GM21528 (cell line): ENCODE results near the gene CAMK1D.

Source experiments
- ATAC-seq: cut with Tn5 transposase; IDR thresholded peaks from one replicate; pipeline ENCODE4 v1.9.1; 2021; ENCODE audit warnings: mild to moderate bottlenecking, moderate library complexity; ENCODE audit not compliant: unreplicated experiment, low FRiP score

CAMK1D gene

GRCh38 chr10:12637649-12638048 lies 288.3 kb downstream of the CAMK1D start:
- no peak for ATAC-seq

GRCh38 chr10:12638103-12638502 lies 288.8 kb downstream of the CAMK1D start:
- ATAC-seq = no peak

GRCh38 chr10:12638781-12639180 lies 289.4 kb downstream of the CAMK1D start:
- ATAC-seq = no peak

- no peak for ATAC-seq
Observed at GRCh38 chr10:12639996-12640944, 290.9 kb downstream of the CAMK1D start.

- ATAC-seq = no peak
Observed at GRCh38 chr10:12642036-12642435, 292.7 kb downstream of the CAMK1D start.

- no peak for ATAC-seq
Observed at GRCh38 chr10:12643279-12643678, 293.9 kb downstream of the CAMK1D start.

GRCh38 chr10:12644380-12645144 lies 295.2 kb downstream of the CAMK1D start:
- ATAC-seq = no peak

- no peak for ATAC-seq
Observed at GRCh38 chr10:12645449-12645848, 296.1 kb downstream of the CAMK1D start.

GRCh38 chr10:12649012-12649584 lies 299.8 kb downstream of the CAMK1D start:
- no peak for ATAC-seq

GRCh38 chr10:12650122-12650521 lies 300.8 kb downstream of the CAMK1D start:
- ATAC-seq = no peak

- no peak for ATAC-seq
Observed at GRCh38 chr10:12650538-12651298, 301.4 kb downstream of the CAMK1D start.

- no peak for ATAC-seq
Observed at GRCh38 chr10:12655940-12656339, 306.6 kb downstream of the CAMK1D start.

- no peak for ATAC-seq
Observed at GRCh38 chr10:12656518-12657142, 307.3 kb downstream of the CAMK1D start.

- no peak for ATAC-seq
Observed at GRCh38 chr10:12657489-12657888, 308.1 kb downstream of the CAMK1D start.

GRCh38 chr10:12658526-12658925 lies 309.2 kb downstream of the CAMK1D start:
- no peak for ATAC-seq

- ATAC-seq = no peak
Observed at GRCh38 chr10:12659706-12660105, 310.4 kb downstream of the CAMK1D start.

- no peak for ATAC-seq
Observed at GRCh38 chr10:12660812-12661211, 311.5 kb downstream of the CAMK1D start.

- ATAC-seq = no peak
Observed at GRCh38 chr10:12661671-12662070, 312.3 kb downstream of the CAMK1D start.

- ATAC-seq = no peak
Observed at GRCh38 chr10:12663863-12664262, 314.5 kb downstream of the CAMK1D start.

GRCh38 chr10:12665501-12665900 lies 316.2 kb downstream of the CAMK1D start:
- ATAC-seq = no peak
